Measurements from ENCODE around the gene ANKRD39. TPM values are rescaled to one million over a fixed set of nuclear protein-coding genes. Genes with fewer than 3 reads are reported as not detected.
A peak's percentile ranks its signal among the peaks of the same experiment; 100 is the strongest.

Gene ANKRD39
- total and polyA plus RNA-seq, 9 of the 15 experiments (the other 6 are each of a cell fraction or from before 2014, with no cell fraction given): 8.2 to 33.1 (median 23.8) TPM

DNA sequence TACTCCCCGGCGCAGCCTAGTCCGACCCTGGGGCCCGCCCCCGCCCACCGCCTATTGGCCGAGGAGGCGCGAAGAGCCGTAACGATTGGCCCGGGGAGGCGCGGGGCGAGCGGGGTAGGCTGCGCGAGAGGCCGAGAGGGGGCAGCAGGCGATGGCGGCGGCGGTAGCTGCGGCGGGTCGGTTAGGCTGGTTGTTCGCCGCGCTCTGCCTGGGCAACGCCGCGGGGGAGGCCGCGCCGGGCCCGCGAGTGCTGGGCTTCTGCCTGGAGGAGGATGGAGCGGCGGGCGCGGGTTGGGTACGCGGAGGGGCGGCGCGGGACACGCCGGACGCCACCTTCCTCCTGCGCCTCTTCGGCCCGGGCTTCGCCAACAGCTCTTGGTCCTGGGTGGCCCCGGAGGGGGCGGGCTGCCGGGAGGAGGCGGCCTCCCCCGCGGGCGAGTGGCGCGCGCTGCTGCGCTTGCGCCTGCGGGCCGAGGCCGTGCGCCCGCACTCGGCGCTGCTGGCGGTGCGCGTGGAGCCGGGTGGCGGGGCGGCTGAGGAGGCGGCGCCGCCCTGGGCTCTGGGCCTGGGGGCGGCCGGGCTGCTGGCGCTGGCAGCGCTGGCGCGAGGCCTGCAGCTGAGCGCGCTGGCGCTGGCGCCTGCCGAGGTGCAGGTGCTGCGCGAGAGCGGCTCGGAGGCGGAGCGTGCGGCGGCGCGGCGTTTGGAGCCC lies 41.5 kb downstream of the ANKRD39 start, which contains the start of gene CNNM3 (continued):
- TF ChIP-seq, protein P1, sequence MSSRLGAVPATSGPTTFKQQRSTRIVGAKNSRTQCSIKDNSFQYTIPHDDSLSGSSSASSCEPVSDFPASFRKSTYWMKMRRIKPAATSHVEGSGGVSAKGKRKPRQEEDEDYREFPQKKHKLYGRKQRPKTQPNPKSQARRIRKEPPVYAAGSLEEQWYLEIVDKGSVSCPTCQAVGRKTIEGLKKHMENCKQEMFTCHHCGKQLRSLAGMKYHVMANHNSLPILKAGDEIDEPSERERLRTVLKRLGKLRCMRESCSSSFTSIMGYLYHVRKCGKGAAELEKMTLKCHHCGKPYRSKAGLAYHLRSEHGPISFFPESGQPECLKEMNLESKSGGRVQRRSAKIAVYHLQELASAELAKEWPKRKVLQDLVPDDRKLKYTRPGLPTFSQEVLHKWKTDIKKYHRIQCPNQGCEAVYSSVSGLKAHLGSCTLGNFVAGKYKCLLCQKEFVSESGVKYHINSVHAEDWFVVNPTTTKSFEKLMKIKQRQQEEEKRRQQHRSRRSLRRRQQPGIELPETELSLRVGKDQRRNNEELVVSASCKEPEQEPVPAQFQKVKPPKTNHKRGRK (tag; IDR thresholded peaks at IDR 0.05): no peak
- TF ChIP-seq NONO (IDR thresholded peaks at IDR 0.05; ENCODE audit: low read depth in 2 of 2, low read length in 1 of 2): peak; percentile 70 to 83
- no peak for TF ChIP-seq CC2D1A (IDR thresholded peaks at IDR 0.05)
- TF ChIP-seq TCF7L2 (IDR thresholded peaks at IDR 0.05; ENCODE audit: low read depth, low read length): no peak
- no peak for TF ChIP-seq ZNF12 (CRISPR knock-in tag; IDR thresholded peaks at IDR 0.05)
- TF ChIP-seq, protein P2, sequence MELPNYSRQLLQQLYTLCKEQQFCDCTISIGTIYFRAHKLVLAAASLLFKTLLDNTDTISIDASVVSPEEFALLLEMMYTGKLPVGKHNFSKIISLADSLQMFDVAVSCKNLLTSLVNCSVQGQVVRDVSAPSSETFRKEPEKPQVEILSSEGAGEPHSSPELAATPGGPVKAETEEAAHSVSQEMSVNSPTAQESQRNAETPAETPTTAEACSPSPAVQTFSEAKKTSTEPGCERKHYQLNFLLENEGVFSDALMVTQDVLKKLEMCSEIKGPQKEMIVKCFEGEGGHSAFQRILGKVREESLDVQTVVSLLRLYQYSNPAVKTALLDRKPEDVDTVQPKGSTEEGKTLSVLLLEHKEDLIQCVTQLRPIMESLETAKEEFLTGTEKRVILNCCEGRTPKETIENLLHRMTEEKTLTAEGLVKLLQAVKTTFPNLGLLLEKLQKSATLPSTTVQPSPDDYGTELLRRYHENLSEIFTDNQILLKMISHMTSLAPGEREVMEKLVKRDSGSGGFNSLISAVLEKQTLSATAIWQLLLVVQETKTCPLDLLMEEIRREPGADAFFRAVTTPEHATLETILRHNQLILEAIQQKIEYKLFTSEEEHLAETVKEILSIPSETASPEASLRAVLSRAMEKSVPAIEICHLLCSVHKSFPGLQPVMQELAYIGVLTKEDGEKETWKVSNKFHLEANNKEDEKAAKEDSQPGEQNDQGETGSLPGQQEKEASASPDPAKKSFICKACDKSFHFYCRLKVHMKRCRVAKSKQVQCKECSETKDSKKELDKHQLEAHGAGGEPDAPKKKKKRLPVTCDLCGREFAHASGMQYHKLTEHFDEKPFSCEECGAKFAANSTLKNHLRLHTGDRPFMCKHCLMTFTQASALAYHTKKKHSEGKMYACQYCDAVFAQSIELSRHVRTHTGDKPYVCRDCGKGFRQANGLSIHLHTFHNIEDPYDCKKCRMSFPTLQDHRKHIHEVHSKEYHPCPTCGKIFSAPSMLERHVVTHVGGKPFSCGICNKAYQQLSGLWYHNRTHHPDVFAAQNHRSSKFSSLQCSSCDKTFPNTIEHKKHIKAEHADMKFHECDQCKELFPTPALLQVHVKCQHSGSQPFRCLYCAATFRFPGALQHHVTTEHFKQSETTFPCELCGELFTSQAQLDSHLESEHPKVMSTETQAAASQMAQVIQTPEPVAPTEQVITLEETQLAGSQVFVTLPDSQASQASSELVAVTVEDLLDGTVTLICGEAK (IDR thresholded peaks at IDR 0.05): no peak
- TF ChIP-seq, protein P2 (CRISPR knock-in tag; IDR thresholded peaks at IDR 0.05): no peak
- peak; percentile 85 for TF ChIP-seq FOS (IDR thresholded peaks at IDR 0.05; ENCODE audit: extremely low read depth, insufficient read length)
- no peak for TF ChIP-seq NR2C2 (CRISPR knock-in tag; IDR thresholded peaks at IDR 0.05)
- peak; percentile 6 for TF ChIP-seq NR2C2 (tag; IDR thresholded peaks at IDR 0.05)
- TF ChIP-seq ZNF263 (CRISPR knock-in tag; IDR thresholded peaks at IDR 0.05; ENCODE audit: borderline replicate concordance): no peak
- TF ChIP-seq, protein P3, sequence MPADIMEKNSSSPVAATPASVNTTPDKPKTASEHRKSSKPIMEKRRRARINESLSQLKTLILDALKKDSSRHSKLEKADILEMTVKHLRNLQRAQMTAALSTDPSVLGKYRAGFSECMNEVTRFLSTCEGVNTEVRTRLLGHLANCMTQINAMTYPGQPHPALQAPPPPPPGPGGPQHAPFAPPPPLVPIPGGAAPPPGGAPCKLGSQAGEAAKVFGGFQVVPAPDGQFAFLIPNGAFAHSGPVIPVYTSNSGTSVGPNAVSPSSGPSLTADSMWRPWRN (IDR thresholded peaks at IDR 0.05; ENCODE audit: low read depth): no peak
- no peak for TF ChIP-seq ZBTB8A (IDR thresholded peaks at IDR 0.05; ENCODE audit: partially characterized antibody)
- peak; percentile 100 for TF ChIP-seq RBM25 (IDR thresholded peaks at IDR 0.05; ENCODE audit: low read depth, low read length, severe bottlenecking)
- TF ChIP-seq KAT7 (CRISPR knock-in tag; IDR thresholded peaks at IDR 0.05; ENCODE audit: borderline replicate concordance): no peak
- TF ChIP-seq RAD21 (CRISPR knock-in tag; conservative IDR thresholded peaks at IDR 0.05 in 1 of 2, IDR thresholded peaks at IDR 0.05 in 1 of 2): peak in 1 of 2 experiments; percentile 14; a peak in 2 of 4 replicates
- no peak for TF ChIP-seq HDAC6 (IDR thresholded peaks at IDR 0.05; ENCODE audit: low read depth, low read length)

Data from K562 (cell line).